Cerebellar nuclear complex (tissue), 1 donor: ENCODE measurements around the gene ENAH.
"Not testable (repeated sequence)": the region's sequence is repeated elsewhere in the genome, so short reads cannot be mapped to it uniquely, and the experiment has no call there.

Experiments used
- DNase-seq, 2 experiments: peaks; one replicate each; lab custom pipeline; 2025; lab: John Stamatoyannopoulos, UW

Gene ENAH

GRCh38 chr1:225674381-225674780, 21.5 kb upstream of the ENAH start:
- DNase-seq, result no peak

GRCh38 chr1:225670806-225671733, 18.1 kb upstream of the ENAH start:
- DNase-seq, result no peak

GRCh38 chr1:225670356-225670755, 17.4 kb upstream of the ENAH start:
- no peak for DNase-seq

GRCh38 chr1:225668222-225668621, 15.3 kb upstream of the ENAH start:
- no peak for DNase-seq

GRCh38 chr1:225667362-225667761, 14.4 kb upstream of the ENAH start:
- no peak for DNase-seq

- DNase-seq, result no peak
These were observed 13.6 kb upstream of the ENAH start for GRCh38 chr1:225666495-225666894.

- no peak for DNase-seq
These were observed 11.8 kb upstream of the ENAH start for GRCh38 chr1:225664762-225665161.

GRCh38 chr1:225662155-225662554, 9.2 kb upstream of the ENAH start:
- DNase-seq, result no peak

- no peak for DNase-seq
These were observed 7.6 kb upstream of the ENAH start for GRCh38 chr1:225660544-225660946.

GRCh38 chr1:225658041-225658440, 5.1 kb upstream of the ENAH start:
- no peak for DNase-seq

- no peak for DNase-seq
These were observed 4.6 kb upstream of the ENAH start for GRCh38 chr1:225657462-225657989.

- not testable (repeated sequence) for DNase-seq
These were observed 3.3 kb upstream of the ENAH start for GRCh38 chr1:225656259-225656655.

GRCh38 chr1:225655509-225656258, 2.8 kb upstream of the ENAH start:
- peak in 1 of 2 experiments; percentile 7 for DNase-seq

GRCh38 chr1:225654688-225655508, 2.0 kb upstream of the ENAH start:
- no peak for DNase-seq

GRCh38 chr1:225654277-225654597, 1.3 kb upstream of the ENAH start:
- DNase-seq, result no peak

- peak in 1 of 2 experiments; percentile 28 for DNase-seq
These were observed 747 bp upstream of the ENAH start for GRCh38 chr1:225653463-225654276.

- DNase-seq, result no peak
These were observed 823 bp downstream of the ENAH start for GRCh38 chr1:225651872-225652728.

GRCh38 chr1:225651376-225651871, 1.5 kb downstream of the ENAH start:
- no peak for DNase-seq

GRCh38 chr1:225650179-225650578, 2.7 kb downstream of the ENAH start:
- no peak for DNase-seq
